Measurements from ENCODE around the gene FOXL3.
"Not testable (repeated sequence)": the region's sequence is repeated elsewhere in the genome, so short reads cannot be mapped to it uniquely, and the experiment has no call there.

The FOXL3 gene

DNA sequence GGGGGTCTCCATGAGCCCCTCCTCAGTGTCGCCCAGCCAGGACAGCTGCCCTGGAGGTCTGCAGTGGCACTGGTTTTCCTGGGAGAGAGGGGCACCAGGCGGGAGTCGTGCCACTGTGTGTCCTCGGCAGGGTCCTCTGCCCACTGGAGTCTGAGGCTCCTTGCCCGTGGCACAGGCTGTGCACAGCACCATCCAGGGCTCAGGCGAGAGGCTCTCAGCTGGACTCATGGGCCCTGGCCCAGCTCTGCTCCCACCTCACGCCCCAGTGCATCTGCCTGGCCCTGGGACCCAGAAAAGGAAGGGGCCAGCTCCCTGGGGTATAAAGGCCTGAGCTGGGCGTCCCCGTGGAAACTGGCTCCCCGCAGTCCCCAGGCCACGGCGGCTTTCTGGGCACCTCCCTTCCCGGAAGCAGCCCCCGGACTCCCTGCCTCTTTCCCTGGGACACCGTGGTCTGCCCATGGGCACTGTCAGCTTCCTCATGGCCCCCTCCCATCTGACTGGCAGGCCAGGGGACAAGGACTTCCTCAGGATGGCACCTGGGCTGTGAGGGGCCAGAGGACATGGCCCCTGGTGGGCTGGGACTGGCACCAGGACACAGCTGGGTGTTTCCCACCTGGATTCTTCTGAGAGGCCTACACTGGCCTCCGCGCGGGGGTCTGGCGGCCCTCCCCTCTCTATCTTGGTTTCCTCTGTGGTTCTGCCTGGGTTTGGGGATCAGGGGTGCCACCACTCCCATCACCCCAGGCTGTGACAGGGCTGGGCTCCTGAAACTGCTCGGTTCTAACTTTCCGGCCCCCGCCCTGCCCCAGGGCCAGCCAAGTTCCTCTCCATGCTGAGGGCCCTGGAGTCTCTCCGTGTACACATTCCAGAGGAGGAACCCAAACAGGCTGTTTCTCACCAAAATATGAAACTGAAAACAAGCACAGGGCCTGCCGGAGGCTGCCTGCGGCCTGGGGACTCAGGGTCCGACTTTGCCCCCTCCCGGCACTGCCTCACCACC lies 5.5 kb downstream of the FOXL3 start:
- H3K27me3 Mint-ChIP-seq: peaks cover 8% of the 10 kb centered on the region
- no peak for ATAC-seq (ENCODE audit: low read depth)
- H3K4me1 Mint-ChIP-seq: no peaks in the 10 kb centered on the region
- no peak overlapping the region for H3K27ac Mint-ChIP-seq
- no peaks in the 10 kb centered on the region for H3K36me3 Mint-ChIP-seq
- DNase-seq (ENCODE audit: low spot score in 2 of 2): no peak
- H3K4me3 Mint-ChIP-seq: no peak overlapping the region
- H3K9me3 Mint-ChIP-seq: no peaks in the 10 kb centered on the region

GRCh38 chr7:296373-296945 lies 6.5 kb downstream of the FOXL3 start:
- peaks cover 8% of the 10 kb centered on the region for H3K27me3 Mint-ChIP-seq
- no peaks in the 10 kb centered on the region for H3K9me3 Mint-ChIP-seq
- H3K4me1 Mint-ChIP-seq: no peaks in the 10 kb centered on the region
- H3K27ac Mint-ChIP-seq: no peak overlapping the region
- ATAC-seq (ENCODE audit: low read depth) (no peak), DNase-seq (ENCODE audit: low spot score in 2 of 2) (no peak)
- H3K36me3 Mint-ChIP-seq: no peaks in the 10 kb centered on the region
- H3K4me3 Mint-ChIP-seq: no peak overlapping the region

DNA sequence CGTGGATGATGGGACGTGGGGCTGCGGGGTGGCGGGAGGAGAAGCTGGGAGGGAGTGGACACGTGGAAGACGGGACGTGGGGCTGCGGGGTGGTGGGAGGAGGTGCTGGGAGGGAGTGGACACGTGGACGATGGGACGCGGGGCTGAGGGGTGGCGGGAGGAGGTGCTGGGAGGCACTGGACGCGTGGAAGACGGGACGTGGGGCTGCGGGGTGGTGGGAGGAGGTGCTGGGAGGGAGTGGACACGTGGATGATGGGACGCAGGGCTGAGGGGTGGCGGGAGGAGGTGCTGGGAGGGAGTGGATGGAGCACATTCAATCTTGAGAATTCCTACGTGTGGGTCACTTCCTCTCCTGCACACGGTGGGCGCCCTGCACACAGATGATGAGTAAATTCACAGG lies 7.2 kb downstream of the FOXL3 start:
- not testable (repeated sequence) for H3K27ac Mint-ChIP-seq; H3K27me3 Mint-ChIP-seq; H3K36me3 Mint-ChIP-seq; ATAC-seq (ENCODE audit: low read depth); H3K4me3 Mint-ChIP-seq; H3K4me1 Mint-ChIP-seq; H3K9me3 Mint-ChIP-seq; DNase-seq (ENCODE audit: low spot score in 2 of 2)

GRCh38 chr7:297611-298374 lies 7.8 kb downstream of the FOXL3 start:
- ATAC-seq (ENCODE audit: low read depth) (no peak), DNase-seq (ENCODE audit: low spot score in 2 of 2) (no peak)
- Mint-ChIP-seq H3K4me3 (no peak overlapping the region), H3K27ac (no peak overlapping the region), H3K27me3 (peaks cover 3% of the 10 kb centered on the region), H3K4me1 (no peaks in the 10 kb centered on the region), H3K36me3 (no peaks in the 10 kb centered on the region), H3K9me3 (no peaks in the 10 kb centered on the region)

DNA sequence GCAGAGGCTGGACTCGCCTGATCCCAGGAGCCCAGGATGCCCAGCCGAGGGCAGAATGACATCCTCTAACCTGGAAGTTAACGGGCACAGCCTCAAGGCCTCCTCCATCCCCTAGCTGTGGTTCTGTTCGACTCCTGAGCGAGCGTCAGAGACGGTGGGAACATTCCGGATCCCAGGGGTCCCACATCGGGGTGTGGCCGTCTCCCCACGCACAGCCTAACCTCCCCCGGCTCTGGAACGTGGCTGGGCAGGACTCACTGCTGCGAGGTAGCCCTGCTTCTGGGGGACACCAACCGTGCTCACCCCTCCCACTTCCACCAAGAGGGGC lies 8.4 kb downstream of the FOXL3 start:
- peaks cover 3% of the 10 kb centered on the region for H3K27me3 Mint-ChIP-seq
- H3K9me3 Mint-ChIP-seq: no peaks in the 10 kb centered on the region
- no peak overlapping the region for H3K27ac Mint-ChIP-seq
- H3K4me1 Mint-ChIP-seq: no peaks in the 10 kb centered on the region
- no peaks in the 10 kb centered on the region for H3K36me3 Mint-ChIP-seq
- no peak for ATAC-seq (ENCODE audit: low read depth)
- DNase-seq (ENCODE audit: low spot score in 2 of 2): no peak
- no peak overlapping the region for H3K4me3 Mint-ChIP-seq

- Mint-ChIP-seq H3K4me3 (no peak overlapping the region), H3K9me3 (no peaks in the 10 kb centered on the region), H3K4me1 (no peaks in the 10 kb centered on the region), H3K27me3 (peaks cover 3% of the 10 kb centered on the region), H3K27ac (no peak overlapping the region), H3K36me3 (no peaks in the 10 kb centered on the region)
- DNase-seq (ENCODE audit: low spot score in 2 of 2) (no peak), ATAC-seq (ENCODE audit: low read depth) (no peak)
Observed at GRCh38 chr7:298743-299142, 8.8 kb downstream of the FOXL3 start.

GRCh38 chr7:299169-299568 lies 9.2 kb downstream of the FOXL3 start:
- ATAC-seq (ENCODE audit: low read depth) (no peak), DNase-seq (ENCODE audit: low spot score in 2 of 2) (no peak)
- no peaks in the 10 kb centered on the region for H3K36me3 Mint-ChIP-seq
- H3K9me3 Mint-ChIP-seq: no peaks in the 10 kb centered on the region
- no peak overlapping the region for H3K27ac Mint-ChIP-seq
- no peak overlapping the region for H3K4me3 Mint-ChIP-seq
- peaks cover 3% of the 10 kb centered on the region for H3K27me3 Mint-ChIP-seq
- H3K4me1 Mint-ChIP-seq: no peaks in the 10 kb centered on the region

- Mint-ChIP-seq H3K27me3 (peaks cover 6% of the 10 kb centered on the region), H3K9me3 (peaks cover 3% of the 10 kb centered on the region), H3K4me3 (no peak overlapping the region), H3K4me1 (peaks cover 2% of the 10 kb centered on the region), H3K36me3 (no peaks in the 10 kb centered on the region), H3K27ac (no peak overlapping the region)
- ATAC-seq (ENCODE audit: low read depth) (no peak), DNase-seq (ENCODE audit: low spot score in 2 of 2) (no peak)
Observed at GRCh38 chr7:299628-300027, 9.7 kb downstream of the FOXL3 start.

- Mint-ChIP-seq H3K9me3 (peaks cover 4% of the 10 kb centered on the region), H3K27me3 (peaks cover 9% of the 10 kb centered on the region), H3K36me3 (no peaks in the 10 kb centered on the region), H3K27ac (no peak overlapping the region), H3K4me3 (no peak overlapping the region), H3K4me1 (peaks cover 2% of the 10 kb centered on the region)
- ATAC-seq (ENCODE audit: low read depth) (no peak), DNase-seq (ENCODE audit: low spot score in 2 of 2) (no peak)
Observed at GRCh38 chr7:300048-300447, 10.1 kb downstream of the FOXL3 start.

DNA sequence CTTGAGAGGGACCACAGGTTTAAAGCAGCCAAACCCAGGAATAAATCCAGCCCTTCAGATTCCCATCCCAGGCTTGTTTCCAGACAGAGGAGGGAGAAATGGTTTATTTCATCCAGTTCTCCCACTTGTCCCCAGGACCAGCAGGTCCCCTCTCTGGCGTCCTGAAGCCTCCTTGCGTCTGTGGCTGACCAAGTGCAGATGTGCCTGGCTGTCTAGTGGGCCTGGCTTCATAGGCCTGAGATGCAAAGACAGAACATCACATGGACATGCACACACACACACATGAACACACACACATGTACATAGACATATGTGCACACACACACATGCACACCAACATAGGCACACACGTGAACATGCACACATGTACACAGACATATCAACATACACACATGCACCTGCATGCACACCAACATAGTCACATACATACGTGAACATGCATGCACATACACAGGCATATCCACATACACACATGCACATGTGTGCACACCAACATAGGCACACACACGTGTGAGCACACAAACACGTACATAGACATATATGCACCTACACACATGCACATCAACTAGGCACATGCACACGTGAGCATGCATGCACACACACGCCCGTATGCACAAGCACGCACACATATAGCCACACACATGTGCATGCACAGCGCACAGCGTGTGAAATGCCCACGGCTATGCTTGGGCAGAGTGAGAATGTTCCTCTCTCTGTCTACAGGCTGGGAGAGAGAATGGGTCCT lies 10.7 kb downstream of the FOXL3 start:
- peaks cover 2% of the 10 kb centered on the region for H3K4me1 Mint-ChIP-seq
- no peaks in the 10 kb centered on the region for H3K36me3 Mint-ChIP-seq
- DNase-seq (ENCODE audit: low spot score in 2 of 2) (no peak), ATAC-seq (ENCODE audit: low read depth) (no peak)
- H3K27ac Mint-ChIP-seq: no peak overlapping the region
- peaks cover 4% of the 10 kb centered on the region for H3K9me3 Mint-ChIP-seq
- H3K27me3 Mint-ChIP-seq: peaks cover 11% of the 10 kb centered on the region
- no peak overlapping the region for H3K4me3 Mint-ChIP-seq

DNA sequence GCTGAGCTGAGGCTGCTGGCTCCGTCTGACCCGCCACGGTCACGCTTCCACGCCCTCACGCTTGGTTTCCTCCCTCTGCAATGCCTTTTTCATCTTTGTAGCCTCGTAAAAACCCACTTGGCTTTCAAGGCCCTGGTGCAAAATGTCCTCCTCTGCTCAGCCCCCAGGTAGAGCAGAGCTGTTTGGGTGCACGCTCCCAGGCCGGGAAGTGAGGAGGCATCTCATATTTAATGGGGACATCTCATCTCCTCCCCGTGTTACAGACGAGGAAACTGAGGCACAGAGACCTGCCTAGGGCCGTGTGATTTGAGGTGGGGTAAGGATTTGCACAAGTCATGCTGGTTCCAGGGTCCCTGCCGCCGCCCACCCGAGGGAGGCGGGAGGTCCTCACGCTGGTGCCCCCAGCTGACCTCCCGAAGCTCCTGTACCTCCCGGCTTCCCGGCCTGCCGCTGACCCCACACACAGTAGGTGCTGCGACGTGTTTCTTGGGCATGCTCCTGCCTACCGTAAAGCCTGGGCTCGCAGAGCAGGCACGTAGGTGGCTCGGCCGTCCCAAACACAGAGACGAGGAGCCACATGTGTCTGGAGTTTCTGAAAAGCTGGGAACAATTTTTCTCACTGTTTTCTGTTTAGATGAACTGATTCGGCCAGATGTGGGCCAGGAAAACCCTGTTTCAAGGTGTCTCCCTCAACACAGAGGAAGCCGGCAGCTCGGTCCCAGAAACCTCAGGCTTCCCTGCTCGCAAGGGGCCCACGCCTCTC lies 11.5 kb downstream of the FOXL3 start:
- no peak for ATAC-seq (ENCODE audit: low read depth)
- H3K27ac Mint-ChIP-seq: no peak overlapping the region
- H3K27me3 Mint-ChIP-seq: peaks cover 10% of the 10 kb centered on the region
- H3K4me1 Mint-ChIP-seq: peaks cover 2% of the 10 kb centered on the region
- H3K4me3 Mint-ChIP-seq: no peak overlapping the region
- no peaks in the 10 kb centered on the region for H3K36me3 Mint-ChIP-seq
- peaks cover 4% of the 10 kb centered on the region for H3K9me3 Mint-ChIP-seq
- no peak for DNase-seq (ENCODE audit: low spot score in 2 of 2)

DNA sequence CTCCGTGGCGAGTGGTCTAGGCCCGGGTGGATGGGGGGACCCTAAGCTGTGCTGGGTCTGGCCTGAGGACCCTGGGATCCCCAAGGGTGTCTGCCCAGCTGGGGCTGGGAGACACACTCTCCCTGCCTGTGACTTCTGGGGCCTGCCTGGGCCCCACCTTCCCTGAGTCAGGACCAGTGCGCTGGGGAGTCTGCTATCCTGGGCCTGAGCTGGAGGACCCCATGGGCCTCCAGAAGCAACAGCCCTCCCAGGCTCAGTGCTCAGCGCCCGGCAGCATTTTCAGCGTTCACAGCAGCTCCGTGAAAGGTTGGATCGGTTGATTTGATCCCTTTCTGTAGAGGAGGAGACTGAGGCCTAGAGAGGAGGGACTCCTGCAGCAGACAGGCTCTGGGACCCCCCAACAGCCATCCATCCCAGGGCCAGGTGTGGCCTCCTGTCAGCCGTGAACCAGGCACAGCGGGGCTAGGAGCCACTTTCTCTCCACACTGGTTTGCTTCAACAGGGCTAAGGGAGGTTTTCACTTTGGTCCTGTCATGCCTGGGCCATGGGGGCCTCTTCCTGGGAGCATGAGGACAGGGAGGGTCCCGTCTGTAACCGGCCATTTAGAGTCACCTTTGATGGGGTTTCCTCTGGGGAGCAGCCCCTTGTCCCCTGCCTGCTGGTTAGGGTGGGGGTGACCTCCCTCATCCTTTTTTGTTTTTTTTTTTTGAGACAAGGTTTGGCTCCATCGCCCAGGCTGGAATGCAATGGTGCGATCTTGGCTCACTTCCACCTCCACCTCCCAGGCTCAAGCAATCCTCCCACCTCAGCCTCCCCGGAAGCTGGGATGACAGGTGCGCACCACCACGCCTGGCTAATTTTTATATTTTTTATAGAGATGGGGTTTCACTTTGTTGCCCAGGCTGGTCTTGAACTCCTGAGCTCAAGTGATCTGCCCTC lies 12.4 kb downstream of the FOXL3 start:
- no peak overlapping the region for H3K4me3 Mint-ChIP-seq

More for the DNA sequence above, 12.4 kb downstream of the FOXL3 start:
- Mint-ChIP-seq H3K4me1 (peaks cover 2% of the 10 kb centered on the region), H3K27me3 (peaks cover 8% of the 10 kb centered on the region), H3K9me3 (peaks cover 4% of the 10 kb centered on the region), H3K36me3 (no peaks in the 10 kb centered on the region), H3K27ac (no peak overlapping the region)
- DNase-seq (ENCODE audit: low spot score in 2 of 2) (no peak), ATAC-seq (ENCODE audit: low read depth) (no peak)
